Pulmonary artery endothelial cell (primary cell): ENCODE measurements around the gene MPST. TPM values are rescaled to one million over a fixed set of nuclear protein-coding genes. Genes with fewer than 3 reads are reported as not detected.
"Not testable (repeated sequence)": the region's sequence is repeated elsewhere in the genome, so short reads cannot be mapped to it uniquely, and the experiment has no call there.

Source experiments
- DNase-seq: peaks from one replicate; pipeline ENCODE4 v3.0.0-alpha.2; 2011; ENCODE audit warnings: low read depth, low spot score
- total RNA-seq: library from RNA; depleted of rRNA; stranded (reverse); fragments of >200 nt; gene quantifications from 2 replicates; pipeline ENCODE4 v1.2.3, GENCODE V29; 2014

Gene MPST
- total RNA-seq, 1 donor from 2014 or later = 148 TPM

DNA sequence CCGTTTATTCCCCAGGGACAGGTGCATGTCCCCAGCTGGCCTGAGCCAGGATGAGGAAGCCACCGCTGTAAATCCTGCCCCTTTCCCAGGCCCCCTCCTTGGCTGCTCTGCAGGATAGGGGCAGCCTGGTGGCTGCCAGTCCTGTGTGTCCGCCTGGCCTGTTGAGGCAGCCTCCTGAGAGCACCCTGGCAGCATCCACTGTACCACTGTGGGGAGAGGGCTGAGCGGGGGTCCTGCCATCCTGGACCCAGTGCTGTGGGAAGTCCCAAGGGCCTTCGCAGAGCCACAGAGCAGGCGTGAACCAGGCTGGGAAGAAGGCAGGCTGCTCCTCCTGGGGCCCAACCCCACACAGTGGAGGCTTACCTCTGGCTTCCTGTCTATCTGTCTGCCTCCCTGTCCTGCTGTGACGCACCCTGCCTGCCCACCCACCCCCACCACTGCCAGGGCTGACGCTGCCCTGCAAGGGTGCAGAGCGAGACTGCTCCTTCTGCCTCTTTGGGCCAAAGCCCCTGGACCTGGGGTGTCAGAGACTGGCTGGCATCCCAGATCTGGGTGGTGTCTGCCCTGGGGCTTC is 40.4 kb downstream of the MPST start:
- no peak for DNase-seq

DNA sequence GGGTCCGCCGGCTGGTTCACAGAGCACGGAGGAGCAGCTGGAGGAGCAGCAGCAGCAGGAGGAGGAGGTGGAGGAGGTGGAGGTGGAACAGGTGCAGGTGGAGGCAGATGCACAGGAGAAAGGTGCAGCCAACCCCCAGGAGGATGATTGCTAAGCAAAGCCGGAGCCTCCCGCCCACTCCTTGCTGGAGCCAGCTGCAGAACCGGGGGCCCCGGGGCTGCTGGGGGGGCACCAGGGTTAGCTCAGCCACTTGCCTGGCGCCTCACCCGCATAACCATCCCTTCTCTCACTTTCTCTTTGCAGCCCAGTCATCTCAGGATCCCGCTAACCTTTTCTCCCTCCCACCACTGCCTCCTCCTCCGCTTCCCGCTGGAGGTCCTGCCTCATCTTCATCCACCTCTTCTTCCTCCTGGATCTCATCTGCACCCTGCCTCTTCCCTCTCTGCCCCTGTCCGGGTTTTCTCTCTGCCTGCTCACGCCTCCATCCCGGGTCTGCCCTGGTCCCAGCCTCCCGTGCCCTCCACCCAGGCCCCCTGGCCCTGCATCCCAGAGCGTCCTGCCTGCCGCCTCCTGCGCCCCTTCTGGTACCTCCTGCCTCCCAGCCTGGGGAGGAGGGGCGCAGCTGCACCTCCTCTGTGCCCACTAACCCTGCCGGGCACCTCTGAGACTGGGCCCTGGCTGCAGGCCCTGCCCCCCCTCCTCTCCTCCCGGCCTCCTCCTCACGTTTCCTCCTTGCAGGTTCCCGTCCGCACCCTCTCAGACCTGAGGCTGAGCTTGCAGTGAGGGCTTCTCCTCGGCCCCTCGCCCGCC is 41.5 kb downstream of the MPST start:
- DNase-seq = no peak

DNA sequence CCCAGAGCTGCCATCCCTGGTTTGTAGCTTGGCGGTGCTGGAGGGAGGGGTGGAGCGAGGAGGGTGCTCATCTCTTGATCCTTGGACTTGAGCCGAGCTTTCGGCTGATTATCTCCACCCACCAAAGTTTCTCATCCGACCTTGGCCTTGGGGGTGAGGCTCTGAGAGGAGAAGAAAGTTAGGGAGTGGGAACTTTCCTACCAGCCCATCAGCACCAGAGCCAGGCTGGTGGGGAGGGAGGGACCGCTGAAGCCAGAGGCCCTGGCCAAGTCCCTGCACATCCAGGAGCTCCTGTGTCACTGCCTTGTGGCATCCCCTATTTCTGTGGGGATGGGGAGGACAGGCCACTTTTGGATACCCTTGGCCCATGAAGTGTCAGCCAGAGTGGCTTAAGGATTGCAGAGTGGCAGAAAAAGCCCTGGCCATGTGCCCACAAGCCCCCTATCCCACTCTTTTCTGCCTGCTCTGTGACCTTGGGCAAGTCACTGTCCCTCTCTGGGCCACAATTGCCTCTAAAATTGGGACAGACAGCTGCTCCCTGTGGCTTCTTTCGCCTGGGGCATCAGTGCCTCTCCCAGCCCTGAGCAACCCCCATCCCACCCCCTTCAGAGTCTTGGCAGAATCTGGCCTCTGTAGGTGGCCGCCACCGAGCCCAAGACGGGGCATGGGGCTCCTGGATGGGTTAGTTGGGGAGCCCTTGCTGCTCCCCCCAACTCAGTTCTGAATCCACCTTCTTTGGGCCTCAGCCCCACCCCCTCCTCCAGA is 42.3 kb downstream of the MPST start:
- no peak for DNase-seq

DNA sequence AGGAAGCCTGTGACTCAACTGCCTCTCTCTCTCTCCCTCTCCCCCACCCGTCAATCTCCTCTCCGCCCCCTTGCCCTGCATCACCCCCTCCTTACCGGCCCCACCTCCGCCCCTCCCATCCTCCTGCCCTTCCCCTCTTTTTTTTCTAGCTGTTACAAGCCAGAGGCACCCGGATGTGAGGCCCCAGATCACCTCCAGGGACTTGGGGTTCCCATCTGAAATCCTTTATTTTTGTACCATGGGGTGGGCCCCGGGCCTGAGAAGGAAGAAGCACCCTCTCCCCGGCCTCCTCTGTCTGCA is 42.8 kb downstream of the MPST start:
- DNase-seq = no peak

DNA sequence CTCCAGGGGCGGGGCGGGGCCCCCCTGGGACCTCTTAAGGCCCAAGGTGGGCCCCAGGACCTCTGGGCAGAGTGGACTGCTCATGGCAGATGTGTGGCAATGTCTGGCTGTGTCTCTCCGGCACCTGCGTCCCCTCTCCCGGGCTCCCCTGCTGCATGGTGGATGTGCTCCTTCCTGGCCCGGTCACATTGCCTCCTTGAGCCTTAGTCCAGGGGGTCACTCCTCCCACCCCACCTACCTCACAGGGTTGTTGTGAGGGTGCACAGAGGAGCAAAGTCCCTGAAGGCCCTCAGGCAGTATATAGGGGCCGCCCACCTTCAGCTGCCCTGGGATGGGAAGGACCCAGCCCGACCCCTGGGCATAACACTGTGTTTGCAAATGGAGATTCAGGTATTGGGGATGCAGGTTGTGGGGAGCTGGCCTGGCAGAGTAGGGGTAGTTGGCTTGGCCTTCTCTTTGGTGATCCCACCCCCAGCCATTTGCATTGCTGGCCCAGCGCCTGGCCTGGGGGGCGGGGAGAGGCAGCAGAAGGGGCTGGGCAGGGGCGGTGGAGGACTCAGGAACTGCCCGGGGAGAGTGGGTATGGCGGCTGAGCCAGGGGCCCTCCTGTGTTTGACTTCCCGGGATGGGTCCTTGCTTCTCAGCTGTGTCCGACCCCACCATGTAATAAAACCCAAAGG is 43.3 kb downstream of the MPST start:
- no peak for DNase-seq

DNA sequence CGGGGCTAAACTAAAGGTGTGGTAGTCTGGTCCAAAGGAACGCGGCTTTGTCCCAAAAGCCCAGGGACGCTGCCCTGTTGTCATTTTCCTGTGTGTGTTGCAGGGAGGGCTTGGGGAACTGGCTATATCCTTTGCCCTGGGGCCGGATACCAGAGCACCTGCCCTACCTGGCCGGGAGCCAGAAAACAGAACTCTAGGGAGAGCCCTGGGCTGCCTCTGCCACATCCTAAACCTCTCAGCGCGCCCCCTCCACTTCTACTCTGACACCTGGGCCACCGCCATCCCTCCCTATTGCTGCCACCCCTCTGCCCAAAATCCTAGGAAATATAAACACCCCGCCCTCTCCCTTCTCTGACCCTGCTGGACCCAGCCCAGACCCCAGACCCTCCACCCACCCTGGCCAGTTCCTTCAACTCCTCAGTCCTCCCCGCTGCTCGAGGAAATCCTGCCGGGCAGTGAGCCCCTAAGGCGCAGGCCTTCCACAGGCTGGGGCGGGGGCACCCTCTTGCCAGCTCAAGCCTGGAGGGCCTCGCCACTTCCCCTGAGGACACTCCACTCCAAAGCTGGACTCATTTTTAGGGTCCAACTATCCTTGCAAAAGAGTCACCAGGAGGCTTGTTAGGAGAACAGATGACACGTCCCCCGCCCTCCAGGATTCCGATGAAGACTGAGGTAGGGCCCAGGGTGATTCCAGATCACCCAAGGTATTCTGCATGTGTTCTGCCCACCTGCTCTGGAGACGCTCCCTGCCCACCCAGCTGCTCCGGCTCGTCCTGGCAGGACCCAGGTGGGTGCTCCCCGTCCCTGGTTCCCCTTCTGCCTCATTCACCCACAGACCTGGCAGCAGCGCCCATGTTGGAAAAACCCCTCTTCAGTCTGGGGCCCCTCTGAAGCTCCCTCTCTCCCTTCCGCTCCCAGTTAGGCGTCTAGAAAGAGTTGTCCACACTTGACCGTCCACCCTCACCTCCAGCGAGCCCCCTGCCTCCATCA is 44.2 kb downstream of the MPST start:
- DNase-seq = no peak

DNA sequence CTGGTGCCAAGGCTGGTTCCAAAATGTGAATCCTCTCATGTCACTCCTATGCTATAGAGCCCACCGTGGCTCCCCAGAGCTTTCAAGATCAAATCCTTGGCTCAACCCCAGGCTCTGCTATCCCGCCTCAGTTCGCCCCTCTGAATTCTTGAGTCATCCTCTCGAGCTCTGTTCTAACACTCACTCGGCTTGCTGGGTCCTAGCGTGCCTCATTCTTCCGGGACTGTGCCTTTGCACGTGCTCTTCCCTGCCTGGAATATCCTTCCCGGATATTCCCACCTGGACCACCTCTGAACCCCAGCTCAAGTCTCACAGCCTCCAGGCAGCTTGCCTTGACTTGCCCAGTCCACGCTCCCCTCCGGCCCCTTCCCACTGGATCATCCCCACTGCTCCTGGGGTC is 45.0 kb downstream of the MPST start:
- no peak for DNase-seq

DNA sequence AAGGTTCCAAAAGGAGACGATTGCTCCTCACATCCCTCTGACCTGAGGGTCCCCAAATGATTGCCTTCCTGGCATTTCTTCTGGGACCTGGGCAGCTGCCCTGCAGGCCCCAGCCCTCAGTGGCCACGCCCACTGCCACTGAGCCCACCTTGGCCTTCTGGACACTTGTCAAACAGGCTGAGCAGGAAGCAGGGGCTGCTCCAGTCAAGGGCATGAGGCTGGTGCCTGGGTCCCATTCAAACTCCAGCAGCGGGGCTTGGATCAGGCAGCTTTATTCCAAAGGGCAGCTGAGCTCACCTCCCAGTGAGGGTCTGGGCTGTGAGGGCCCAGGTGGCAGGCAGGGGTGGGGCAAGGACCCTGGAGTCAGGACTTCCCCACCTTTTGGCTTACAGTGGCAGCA is 45.6 kb downstream of the MPST start:
- no peak for DNase-seq

DNA sequence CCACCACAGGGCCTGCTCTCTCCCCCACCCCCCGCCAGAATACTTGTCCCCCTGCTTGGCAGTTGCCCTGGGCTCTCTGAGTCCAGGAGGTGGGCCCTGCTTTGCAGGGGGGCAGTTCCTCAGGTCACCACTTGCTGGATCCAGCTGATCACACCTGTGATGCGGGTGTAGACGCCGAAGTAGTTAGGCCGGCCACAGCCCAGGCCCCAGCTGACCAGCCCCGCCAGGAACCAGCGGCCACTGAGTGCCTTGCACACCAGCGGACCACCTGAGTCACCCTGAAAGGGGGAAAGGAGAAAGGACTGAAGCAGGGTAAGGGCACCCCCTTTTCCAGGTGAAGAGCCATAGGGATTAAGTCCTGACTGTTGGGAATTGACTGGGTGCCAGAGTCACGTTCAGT is 46.4 kb downstream of the MPST start:
- DNase-seq = no peak

DNA sequence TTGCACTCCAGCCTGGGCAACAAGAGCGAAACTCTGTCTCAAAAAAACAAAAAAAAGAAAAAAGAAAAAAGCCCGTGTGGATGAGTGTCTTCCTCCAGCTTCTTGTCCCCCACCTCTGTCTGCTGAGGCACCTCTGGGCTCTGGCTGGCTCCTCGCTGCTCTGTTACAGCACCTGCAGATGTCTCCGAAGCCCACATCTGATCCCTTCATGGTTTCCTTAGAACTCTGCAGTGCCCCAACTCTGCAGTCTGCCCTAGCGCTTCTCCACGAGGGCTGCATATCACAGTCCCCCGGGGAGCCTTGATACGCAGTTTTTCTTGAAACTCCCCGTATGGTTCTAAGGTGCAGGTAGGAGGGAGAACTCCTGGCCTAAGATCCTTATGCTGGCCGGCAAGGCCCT is 47.9 kb downstream of the MPST start:
- no peak for DNase-seq

DNA sequence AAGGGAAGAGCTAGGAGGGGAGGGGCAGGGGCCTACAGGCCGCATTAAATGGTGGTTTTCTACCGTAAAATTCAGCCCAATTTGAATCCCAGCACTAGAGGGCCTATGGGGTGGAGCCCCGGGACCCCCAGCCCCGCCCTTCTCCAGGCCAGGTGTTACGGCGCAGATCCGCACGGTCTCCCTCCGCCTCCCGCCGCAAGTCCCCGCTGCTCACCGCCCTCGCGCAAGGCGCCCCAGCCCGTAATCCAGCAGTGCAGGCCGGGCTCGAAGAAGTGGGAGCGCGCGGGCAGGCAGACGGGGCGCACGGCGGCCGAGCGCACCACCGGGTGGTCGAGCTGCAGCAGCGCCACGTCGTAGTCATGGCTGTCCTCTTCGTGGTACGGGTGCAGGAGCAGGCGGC is 49.3 kb downstream of the MPST start:
- no peak for DNase-seq

DNA sequence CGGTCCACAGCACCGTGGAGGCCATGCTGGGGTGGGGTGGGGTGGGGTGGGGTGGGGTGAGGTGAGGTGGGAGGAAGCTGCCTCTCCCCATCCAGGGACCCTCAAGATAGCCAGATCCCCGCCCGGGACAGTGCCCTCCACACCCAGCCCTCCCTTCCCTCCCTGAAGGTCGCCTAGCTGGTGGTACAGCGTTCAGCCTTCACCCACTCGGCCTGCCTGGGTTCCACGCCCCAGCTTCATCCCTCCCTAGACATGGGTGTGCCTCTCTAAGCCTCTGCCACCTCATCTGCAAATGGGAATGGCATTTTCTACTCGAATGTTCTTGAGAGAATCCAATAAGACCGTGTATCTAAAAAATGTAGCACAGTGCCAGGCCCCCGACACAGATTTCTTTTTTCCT is 49.8 kb downstream of the MPST start:
- no peak for DNase-seq

DNA sequence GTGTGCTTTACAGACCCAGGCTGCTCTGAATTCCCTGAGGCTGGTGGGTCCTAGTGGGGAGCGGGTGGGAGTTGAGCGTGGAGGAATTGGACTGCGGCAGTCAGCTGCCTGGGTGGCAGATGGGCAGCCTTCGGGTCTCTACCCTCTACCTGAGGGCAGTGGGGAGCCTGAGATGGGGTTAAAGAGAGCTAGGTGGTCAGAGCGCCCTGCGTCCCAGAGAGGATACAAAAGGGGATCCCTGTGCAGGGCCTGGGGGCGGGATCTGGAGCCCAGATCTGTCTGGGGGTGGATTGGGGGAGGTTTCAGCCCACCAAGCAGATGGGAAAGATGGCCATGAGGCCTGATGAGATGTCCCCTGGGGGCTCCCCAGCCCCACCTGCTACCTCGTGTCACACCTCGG is 50.2 kb downstream of the MPST start:
- DNase-seq = no peak

DNA sequence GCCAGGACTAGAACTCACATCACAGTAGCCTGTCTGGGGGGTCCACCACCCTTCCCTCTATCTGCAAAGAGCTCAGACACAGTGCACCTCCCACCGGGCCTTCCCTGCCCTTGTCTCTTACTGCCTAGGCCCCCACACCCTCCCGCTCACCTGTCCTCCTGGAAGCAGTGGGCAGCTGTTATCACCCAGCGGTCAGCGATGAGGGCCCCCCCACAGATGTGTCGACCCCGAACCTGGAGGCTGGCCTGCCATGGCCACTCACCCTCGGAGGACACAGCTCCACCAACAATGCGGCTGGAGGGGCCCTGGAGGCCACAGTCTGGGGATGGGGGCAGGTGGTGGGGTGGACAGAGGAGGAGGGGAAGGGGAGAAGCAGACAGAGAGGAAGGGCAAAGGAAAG is 50.8 kb downstream of the MPST start:
- DNase-seq = no peak

DNA sequence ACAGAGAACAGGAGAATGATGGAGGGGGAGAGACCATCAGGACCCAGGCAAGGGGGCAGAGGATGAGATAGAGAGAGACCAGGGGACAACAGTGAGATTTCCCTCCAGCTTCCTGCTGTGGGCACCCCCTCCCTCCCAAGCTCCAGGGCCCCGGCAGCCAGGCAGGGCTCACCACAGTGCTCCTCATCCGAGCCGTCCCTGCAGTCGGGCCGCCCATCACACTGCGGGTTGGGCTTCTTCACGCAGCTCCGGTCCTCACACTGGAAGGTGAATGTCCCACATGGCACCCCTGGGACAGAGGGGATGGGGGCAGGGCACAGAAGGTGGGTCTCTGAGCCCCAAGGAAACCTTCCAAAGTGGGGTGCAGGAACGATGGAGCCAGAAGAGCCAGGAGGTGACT is 51.2 kb downstream of the MPST start:
- no peak for DNase-seq

DNA sequence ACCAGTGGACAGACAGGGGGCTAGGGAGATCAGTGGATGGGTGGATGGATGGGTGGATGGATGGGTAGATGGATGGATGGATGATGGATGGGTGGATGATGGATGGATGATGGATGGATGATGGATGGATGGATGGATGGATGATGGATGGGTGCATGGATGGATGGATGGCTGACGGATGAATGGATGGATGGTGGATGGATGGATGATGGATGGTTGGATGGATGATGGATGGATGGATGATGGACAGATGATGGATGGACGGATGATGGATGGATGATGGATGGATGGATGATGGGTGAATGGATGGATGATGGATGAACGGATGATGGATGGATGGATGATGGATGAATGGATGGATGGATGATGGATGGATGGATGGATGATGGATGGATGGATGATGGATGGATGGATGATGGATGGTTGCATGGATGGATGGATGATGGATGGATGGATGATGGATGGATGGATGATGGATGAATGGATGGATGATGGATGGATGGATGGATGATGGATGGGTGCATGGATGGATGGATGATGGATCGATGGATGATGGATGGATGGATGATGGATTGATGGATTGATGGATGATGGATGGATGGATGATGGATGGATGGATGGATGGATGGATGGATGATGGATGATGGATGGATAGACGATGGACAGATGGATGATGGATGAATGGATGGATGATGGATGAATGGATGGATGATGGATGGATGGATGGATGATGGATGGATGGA is 52.5 kb downstream of the MPST start:
- not testable (repeated sequence) for DNase-seq

DNA sequence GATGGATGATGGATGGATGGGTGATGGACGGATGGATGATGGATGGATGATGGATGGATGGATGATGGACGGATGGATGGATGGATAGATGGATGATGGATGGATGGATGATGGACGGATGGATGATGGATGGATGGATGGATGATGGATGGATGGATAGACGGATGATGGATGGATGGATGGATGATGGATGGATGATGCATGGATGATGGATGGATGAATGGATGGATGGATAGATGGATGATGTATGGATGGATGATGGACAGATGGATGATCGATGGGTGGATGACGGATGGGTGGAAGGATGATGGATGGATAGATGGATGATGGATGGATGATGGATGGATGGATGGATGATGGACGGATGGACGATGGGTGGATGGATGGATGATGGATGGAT is 53.1 kb downstream of the MPST start:
- no peak for DNase-seq

DNA sequence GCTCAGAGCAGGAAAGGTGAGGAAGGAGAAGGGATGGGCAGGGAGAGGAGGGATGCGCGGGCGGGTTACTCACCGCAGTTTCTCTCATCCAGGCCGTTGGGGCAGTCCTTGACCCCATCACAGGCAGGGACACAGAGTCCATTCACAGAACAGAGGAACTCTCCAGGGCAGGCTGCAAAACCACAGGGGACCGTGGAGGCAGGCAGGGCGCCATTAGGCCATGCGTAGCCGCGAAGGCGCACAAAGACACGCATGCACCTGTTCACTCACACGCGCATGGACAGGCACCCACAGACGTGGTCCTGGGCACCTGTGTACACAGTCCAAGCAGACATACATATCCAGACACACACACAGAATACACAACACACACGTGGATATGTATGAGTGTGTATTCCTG is 55.0 kb downstream of the MPST start:
- DNase-seq = no peak

DNA sequence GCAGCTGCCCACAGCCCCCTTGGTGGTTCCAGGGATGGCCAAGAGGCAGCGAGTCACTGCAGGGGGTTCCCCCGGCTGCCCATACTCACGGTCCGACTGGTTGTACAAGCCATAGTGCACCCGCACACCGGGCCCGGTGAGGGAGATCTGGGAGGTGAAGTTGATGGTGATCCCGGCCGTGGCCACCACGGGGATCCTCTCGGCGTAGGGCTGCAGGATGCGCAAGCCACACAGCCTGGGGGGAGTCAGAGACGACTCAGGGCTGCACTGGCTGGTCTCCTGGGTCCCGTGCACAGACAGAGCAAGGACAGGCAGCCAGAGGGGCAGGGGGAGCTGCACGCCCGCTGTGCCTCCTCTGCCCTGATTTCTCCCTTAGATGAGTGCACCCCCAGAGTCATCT is 55.5 kb downstream of the MPST start:
- DNase-seq = no peak

DNA sequence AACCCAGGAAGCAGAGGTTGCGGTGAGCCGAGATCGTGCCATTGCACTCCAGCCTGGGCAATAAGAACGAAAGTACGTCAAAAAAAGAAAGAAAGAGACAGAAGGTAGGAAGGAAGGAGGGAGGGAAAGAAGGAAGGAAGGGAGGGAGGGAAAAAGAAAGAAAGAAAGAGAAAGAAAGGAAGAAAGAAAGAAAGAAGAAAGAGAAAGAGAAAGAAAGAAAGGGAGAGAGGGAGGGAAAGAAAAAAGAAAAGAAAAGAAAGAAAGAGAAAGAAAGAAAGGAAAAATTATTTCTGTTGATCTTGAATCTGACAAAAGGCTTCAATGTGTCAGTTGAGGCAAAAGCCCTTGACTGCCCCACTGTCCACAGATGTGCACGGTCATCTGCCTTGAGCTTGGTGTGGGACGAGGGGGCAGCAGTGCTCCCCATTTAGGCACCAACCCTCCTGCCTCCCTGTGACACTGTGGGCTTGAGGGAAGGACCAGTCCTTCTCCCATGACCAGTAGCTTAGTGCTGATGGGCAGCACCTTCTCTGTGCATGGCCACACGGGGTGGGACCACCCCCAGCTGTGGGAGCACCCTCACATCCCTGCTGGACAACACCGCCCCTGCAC is 56.4 kb downstream of the MPST start:
- no peak for DNase-seq
